Measurements from ENCODE around the gene PRKCB.
A peak's percentile ranks its signal among the peaks of the same experiment; 100 is the strongest.

The PRKCB gene

GRCh38 chr16:24132048-24132796, 296.4 kb downstream of the PRKCB start:
- in situ Hi-C loops (cut with HindIII; ENCODE audit: low pct_unique_long_range_greater_than_20kb, low sequenced_read_pairs) = no loop called here
- no peak for DNase-seq (ENCODE audit: low read depth in 1 of 2, low spot score in 1 of 2)
- TF ChIP-seq JUND (IDR thresholded peaks at IDR 0.05; ENCODE audit: low read depth) = no peak

- in situ Hi-C loops (cut with HindIII; ENCODE audit: low pct_unique_long_range_greater_than_20kb, low sequenced_read_pairs) = no loop called here
- DNase-seq (ENCODE audit: low read depth in 1 of 2, low spot score in 1 of 2) = no peak
- TF ChIP-seq JUND (IDR thresholded peaks at IDR 0.05; ENCODE audit: low read depth) = no peak
Observed at GRCh38 chr16:24132797-24133155, 297.0 kb downstream of the PRKCB start.

GRCh38 chr16:24135624-24136565, 300.1 kb downstream of the PRKCB start:
- DNase-seq (ENCODE audit: low read depth in 1 of 2, low spot score in 1 of 2) = no peak
- TF ChIP-seq JUND (IDR thresholded peaks at IDR 0.05; ENCODE audit: low read depth) = no peak
- in situ Hi-C loops (cut with HindIII; ENCODE audit: low pct_unique_long_range_greater_than_20kb, low sequenced_read_pairs) = no loop called here

- in situ Hi-C loops (cut with HindIII; ENCODE audit: low pct_unique_long_range_greater_than_20kb, low sequenced_read_pairs) = no loop called here
- TF ChIP-seq JUND (IDR thresholded peaks at IDR 0.05; ENCODE audit: low read depth) = no peak
- DNase-seq (ENCODE audit: low read depth in 1 of 2, low spot score in 1 of 2) = no peak
Observed at GRCh38 chr16:24138024-24138423, 302.2 kb downstream of the PRKCB start.

GRCh38 chr16:24138575-24138974, 302.8 kb downstream of the PRKCB start:
- no peak for TF ChIP-seq JUND (IDR thresholded peaks at IDR 0.05; ENCODE audit: low read depth)
- no peak for DNase-seq (ENCODE audit: low read depth in 1 of 2, low spot score in 1 of 2)
- in situ Hi-C loops (cut with HindIII; ENCODE audit: low pct_unique_long_range_greater_than_20kb, low sequenced_read_pairs) = no loop called here

GRCh38 chr16:24139282-24139681, 303.5 kb downstream of the PRKCB start:
- in situ Hi-C loops (cut with HindIII; ENCODE audit: low pct_unique_long_range_greater_than_20kb, low sequenced_read_pairs) = no loop called here
- peak in 1 of 2 experiments; percentile 6 for DNase-seq (ENCODE audit: low read depth in 1 of 2, low spot score in 1 of 2)
- no peak for TF ChIP-seq JUND (IDR thresholded peaks at IDR 0.05; ENCODE audit: low read depth)

GRCh38 chr16:24140730-24141129, 304.9 kb downstream of the PRKCB start:
- TF ChIP-seq JUND (IDR thresholded peaks at IDR 0.05; ENCODE audit: low read depth) = no peak
- in situ Hi-C loops (cut with HindIII; ENCODE audit: low pct_unique_long_range_greater_than_20kb, low sequenced_read_pairs) = no loop called here

GRCh38 chr16:24141466-24141865, 305.7 kb downstream of the PRKCB start:
- DNase-seq (ENCODE audit: low read depth in 1 of 2, low spot score in 1 of 2) = no peak
- in situ Hi-C loops (cut with HindIII; ENCODE audit: low pct_unique_long_range_greater_than_20kb, low sequenced_read_pairs) = no loop called here
- TF ChIP-seq JUND (IDR thresholded peaks at IDR 0.05; ENCODE audit: low read depth) = no peak

More at GRCh38 chr16:24140730-24141129, 304.9 kb downstream of the PRKCB start:
- no peak for DNase-seq (ENCODE audit: low read depth in 1 of 2, low spot score in 1 of 2)

- DNase-seq (ENCODE audit: low read depth in 1 of 2, low spot score in 1 of 2) = no peak
- no peak for TF ChIP-seq JUND (IDR thresholded peaks at IDR 0.05; ENCODE audit: low read depth)
- in situ Hi-C loops (cut with HindIII; ENCODE audit: low pct_unique_long_range_greater_than_20kb, low sequenced_read_pairs) = no loop called here
Observed at GRCh38 chr16:24141917-24142316, 306.1 kb downstream of the PRKCB start.

- no peak for DNase-seq (ENCODE audit: low read depth in 1 of 2, low spot score in 1 of 2)
- in situ Hi-C loops (cut with HindIII; ENCODE audit: low pct_unique_long_range_greater_than_20kb, low sequenced_read_pairs) = no loop called here
- no peak for TF ChIP-seq JUND (IDR thresholded peaks at IDR 0.05; ENCODE audit: low read depth)
Observed at GRCh38 chr16:24145927-24146326, 310.1 kb downstream of the PRKCB start.

- no peak for DNase-seq (ENCODE audit: low read depth in 1 of 2, low spot score in 1 of 2)
- no peak for TF ChIP-seq JUND (IDR thresholded peaks at IDR 0.05; ENCODE audit: low read depth)
- in situ Hi-C loops (cut with HindIII; ENCODE audit: low pct_unique_long_range_greater_than_20kb, low sequenced_read_pairs) = no loop called here
Observed at GRCh38 chr16:24146518-24146917, 310.7 kb downstream of the PRKCB start.

- no peak for TF ChIP-seq JUND (IDR thresholded peaks at IDR 0.05; ENCODE audit: low read depth)
Observed at GRCh38 chr16:24149102-24149501, 313.3 kb downstream of the PRKCB start.

GRCh38 chr16:24150282-24150681, 314.5 kb downstream of the PRKCB start:
- in situ Hi-C loops (cut with HindIII; ENCODE audit: low pct_unique_long_range_greater_than_20kb, low sequenced_read_pairs) = no loop called here
- DNase-seq (ENCODE audit: low read depth in 1 of 2, low spot score in 1 of 2) = no peak
- no peak for TF ChIP-seq JUND (IDR thresholded peaks at IDR 0.05; ENCODE audit: low read depth)

More at GRCh38 chr16:24149102-24149501, 313.3 kb downstream of the PRKCB start:
- no peak for DNase-seq (ENCODE audit: low read depth in 1 of 2, low spot score in 1 of 2)
- in situ Hi-C loops (cut with HindIII; ENCODE audit: low pct_unique_long_range_greater_than_20kb, low sequenced_read_pairs) = no loop called here

Measured in T47D (cell line).